HPDE6-E6E7 (cell line): ENCODE measurements around the gene AHCYL1.
"Not testable (repeated sequence)": the region's sequence is repeated elsewhere in the genome, so short reads cannot be mapped to it uniquely, and the experiment has no call there.

Experiments used
- DNase-seq: peaks from one replicate; pipeline ENCODE4 v3.0.0; 2011; ENCODE audit warnings: missing footprints; ENCODE audit errors: extremely low spot score

Gene AHCYL1

GRCh38 chr1:109984456-109985246 is at the start of gene AHCYL1:
Gene AHCYL1, plus strand, starts transcription at chr1:109984765. Its CDS starts 288 bp downstream, at chr1:109985053.
- DNase-seq = peak; percentile 99

GRCh38 chr1:109935451-109935900 is 49.1 kb upstream of the AHCYL1 start:
- DNase-seq = no peak

GRCh38 chr1:109937738-109938137 is 46.8 kb upstream of the AHCYL1 start:
- no peak for DNase-seq

- no peak for DNase-seq
Measured at GRCh38 chr1:109938556-109938955, 46.0 kb upstream of the AHCYL1 start.

- no peak for DNase-seq
Measured at GRCh38 chr1:109942434-109942833, 42.1 kb upstream of the AHCYL1 start.

- no peak for DNase-seq
Measured at GRCh38 chr1:109944541-109944940, 40.0 kb upstream of the AHCYL1 start.

- no peak for DNase-seq
Measured at GRCh38 chr1:109946511-109946910, 38.1 kb upstream of the AHCYL1 start.

GRCh38 chr1:109947582-109948284 is 36.8 kb upstream of the AHCYL1 start:
- DNase-seq = no peak

GRCh38 chr1:109948285-109948630 is 36.3 kb upstream of the AHCYL1 start:
- DNase-seq = no peak

GRCh38 chr1:109950038-109950437 is 34.5 kb upstream of the AHCYL1 start:
- DNase-seq = no peak

- DNase-seq = no peak
Measured at GRCh38 chr1:109950509-109950908, 34.1 kb upstream of the AHCYL1 start.

- DNase-seq = not testable (repeated sequence)
Measured at GRCh38 chr1:109951501-109951900, 33.1 kb upstream of the AHCYL1 start.

GRCh38 chr1:109954041-109954512 is 30.5 kb upstream of the AHCYL1 start:
- DNase-seq = no peak

GRCh38 chr1:109959632-109959973 is 25.0 kb upstream of the AHCYL1 start:
- no peak for DNase-seq

GRCh38 chr1:109959974-109960744 is 24.4 kb upstream of the AHCYL1 start:
- peak; percentile 15 for DNase-seq

- no peak for DNase-seq
Measured at GRCh38 chr1:109960745-109961094, 23.8 kb upstream of the AHCYL1 start.

- DNase-seq = no peak
Measured at GRCh38 chr1:109963864-109964263, 20.7 kb upstream of the AHCYL1 start.

GRCh38 chr1:109969146-109969829 is 15.3 kb upstream of the AHCYL1 start:
- DNase-seq = peak; percentile 32

GRCh38 chr1:109969907-109970306 is 14.7 kb upstream of the AHCYL1 start:
- DNase-seq = no peak

GRCh38 chr1:109971559-109971958 is 13.0 kb upstream of the AHCYL1 start:
- no peak for DNase-seq

- DNase-seq = no peak
Measured at GRCh38 chr1:109974191-109974590, 10.4 kb upstream of the AHCYL1 start.

- no peak for DNase-seq
Measured at GRCh38 chr1:109975718-109976117, 8.8 kb upstream of the AHCYL1 start.
